ENCODE data around the gene TRAPPC6A. TPM values are rescaled to one million over a fixed set of nuclear protein-coding genes. Genes with fewer than 3 reads are reported as not detected.
A peak's percentile ranks its signal among the peaks of the same experiment; 100 is the strongest.

TRAPPC6A gene
- total RNA-seq, 1 experiment from 2014 or later, result 59.7 TPM

DNA sequence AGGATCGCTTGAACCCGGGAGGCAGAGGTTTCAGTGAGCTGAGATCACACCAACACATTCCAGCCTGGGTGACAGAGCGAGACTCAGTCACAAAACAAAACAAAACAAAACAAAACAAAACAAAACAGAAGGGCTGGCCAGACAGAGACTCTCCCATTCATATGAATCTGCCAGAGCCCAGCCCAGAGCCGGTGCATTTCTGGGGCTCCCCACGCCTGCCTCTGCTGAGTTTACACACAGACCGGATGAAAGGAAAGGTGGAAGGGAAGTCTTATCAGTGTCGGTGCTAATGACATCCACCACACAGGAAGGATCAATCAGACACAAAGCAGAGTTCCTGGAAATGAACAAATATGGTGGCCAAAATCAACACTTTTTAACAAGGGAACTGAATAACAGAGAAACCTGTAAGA lies 6.8 kb downstream of the TRAPPC6A start:
- H3K4me1 Mint-ChIP-seq, result peaks cover 6% of the 10 kb centered on the region

GRCh38 chr19:45170146-45171106 lies 7.6 kb downstream of the TRAPPC6A start:
- Mint-ChIP-seq H3K4me3 (no peak overlapping the region), H3K27ac (no peak overlapping the region), H3K36me3 (no peaks in the 10 kb centered on the region), H3K4me1 (peaks cover 6% of the 10 kb centered on the region), H3K9me3 (no peaks in the 10 kb centered on the region), H3K27me3 (ENCODE audit: low read depth) (no peaks in the 10 kb centered on the region; the same call in 1 of the 2 replicates)
- POLR2A ChIA-PET, result no interaction called here
- TF ChIP-seq, protein P1, sequence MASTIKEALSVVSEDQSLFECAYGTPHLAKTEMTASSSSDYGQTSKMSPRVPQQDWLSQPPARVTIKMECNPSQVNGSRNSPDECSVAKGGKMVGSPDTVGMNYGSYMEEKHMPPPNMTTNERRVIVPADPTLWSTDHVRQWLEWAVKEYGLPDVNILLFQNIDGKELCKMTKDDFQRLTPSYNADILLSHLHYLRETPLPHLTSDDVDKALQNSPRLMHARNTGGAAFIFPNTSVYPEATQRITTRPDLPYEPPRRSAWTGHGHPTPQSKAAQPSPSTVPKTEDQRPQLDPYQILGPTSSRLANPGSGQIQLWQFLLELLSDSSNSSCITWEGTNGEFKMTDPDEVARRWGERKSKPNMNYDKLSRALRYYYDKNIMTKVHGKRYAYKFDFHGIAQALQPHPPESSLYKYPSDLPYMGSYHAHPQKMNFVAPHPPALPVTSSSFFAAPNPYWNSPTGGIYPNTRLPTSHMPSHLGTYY (CRISPR knock-in tag; IDR thresholded peaks at IDR 0.05), result no peak
- TF ChIP-seq ZNF396 (CRISPR knock-in tag; IDR thresholded peaks at IDR 0.05; ENCODE audit: borderline replicate concordance) (no peak), STAT6 (CRISPR knock-in tag; conservative IDR thresholded peaks at IDR 0.05; ENCODE audit: low read depth) (no peak), OVOL2 (CRISPR knock-in tag; IDR thresholded peaks at IDR 0.05; ENCODE audit: borderline replicate concordance) (no peak), ZNF281 (CRISPR knock-in tag; IDR thresholded peaks at IDR 0.05) (no peak), ETV6 (CRISPR knock-in tag; IDR thresholded peaks at IDR 0.05) (no peak), TEAD4 (CRISPR knock-in tag; IDR thresholded peaks at IDR 0.05) (no peak), NFYB (CRISPR knock-in tag; conservative IDR thresholded peaks at IDR 0.05; ENCODE audit: low read depth) (no peak)
- TF ChIP-seq, protein P2, sequence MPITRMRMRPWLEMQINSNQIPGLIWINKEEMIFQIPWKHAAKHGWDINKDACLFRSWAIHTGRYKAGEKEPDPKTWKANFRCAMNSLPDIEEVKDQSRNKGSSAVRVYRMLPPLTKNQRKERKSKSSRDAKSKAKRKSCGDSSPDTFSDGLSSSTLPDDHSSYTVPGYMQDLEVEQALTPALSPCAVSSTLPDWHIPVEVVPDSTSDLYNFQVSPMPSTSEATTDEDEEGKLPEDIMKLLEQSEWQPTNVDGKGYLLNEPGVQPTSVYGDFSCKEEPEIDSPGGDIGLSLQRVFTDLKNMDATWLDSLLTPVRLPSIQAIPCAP (CRISPR knock-in tag; IDR thresholded peaks at IDR 0.05), result no peak
- no peak for ATAC-seq
- no peak for DNase-seq (ENCODE audit: low spot score)
- CTCF ChIA-PET, result interaction anchor here (1.1 to 1.7 kb wide), 4 partner anchors 8 to 18 kb away, joined by 3 to 5 read pairs (median 4); no protein-coding TSS in a partner anchor

More for the DNA sequence above, 6.8 kb downstream of the TRAPPC6A start:
- TF ChIP-seq ATF1 (CRISPR knock-in tag; IDR thresholded peaks at IDR 0.05) (no peak), GABPB1 (CRISPR knock-in tag; IDR thresholded peaks at IDR 0.05) (peak; percentile 41; the same call in 1 of the 2 replicates)
- H3K9me3 Mint-ChIP-seq, result no peaks in the 10 kb centered on the region
- ATAC-seq, result no peak
- ChIA-PET POLR2A (no interaction called here), CTCF (interaction anchor here (1.1 to 1.7 kb wide), 3 partner anchors 9 to 16 kb away, joined by 4 to 5 read pairs (median 4); no protein-coding TSS in a partner anchor)
- no peaks in the 10 kb centered on the region; the same call in 1 of the 2 replicates for H3K27me3 Mint-ChIP-seq (ENCODE audit: low read depth)
- H3K4me3 Mint-ChIP-seq, result no peak overlapping the region
- no peak overlapping the region for H3K27ac Mint-ChIP-seq
- H3K36me3 Mint-ChIP-seq, result no peaks in the 10 kb centered on the region
- no peak for DNase-seq (ENCODE audit: low spot score)

GRCh38 chr19:45169602-45170001 lies 8.4 kb downstream of the TRAPPC6A start:
- Mint-ChIP-seq H3K27me3 (ENCODE audit: low read depth) (no peaks in the 10 kb centered on the region; the same call in 1 of the 2 replicates), H3K36me3 (no peaks in the 10 kb centered on the region), H3K27ac (no peak overlapping the region), H3K4me1 (peaks cover 6% of the 10 kb centered on the region), H3K4me3 (no peak overlapping the region), H3K9me3 (no peaks in the 10 kb centered on the region)
- POLR2A ChIA-PET, result no interaction called here
- CTCF ChIA-PET, result interaction anchor here (1.2 to 1.7 kb wide), 2 partner anchors 17 to 18 kb away, joined by 3 to 5 read pairs; no protein-coding TSS in a partner anchor
- no peak for ATAC-seq
- no peak for DNase-seq (ENCODE audit: low spot score)
- TF ChIP-seq ZNF138 (CRISPR knock-in tag; conservative IDR thresholded peaks at IDR 0.05) (no peak), E2F5 (CRISPR knock-in tag; IDR thresholded peaks at IDR 0.05) (no peak), ZSCAN18 (CRISPR knock-in tag; IDR thresholded peaks at IDR 0.05) (no peak)
- TF ChIP-seq, protein P3, sequence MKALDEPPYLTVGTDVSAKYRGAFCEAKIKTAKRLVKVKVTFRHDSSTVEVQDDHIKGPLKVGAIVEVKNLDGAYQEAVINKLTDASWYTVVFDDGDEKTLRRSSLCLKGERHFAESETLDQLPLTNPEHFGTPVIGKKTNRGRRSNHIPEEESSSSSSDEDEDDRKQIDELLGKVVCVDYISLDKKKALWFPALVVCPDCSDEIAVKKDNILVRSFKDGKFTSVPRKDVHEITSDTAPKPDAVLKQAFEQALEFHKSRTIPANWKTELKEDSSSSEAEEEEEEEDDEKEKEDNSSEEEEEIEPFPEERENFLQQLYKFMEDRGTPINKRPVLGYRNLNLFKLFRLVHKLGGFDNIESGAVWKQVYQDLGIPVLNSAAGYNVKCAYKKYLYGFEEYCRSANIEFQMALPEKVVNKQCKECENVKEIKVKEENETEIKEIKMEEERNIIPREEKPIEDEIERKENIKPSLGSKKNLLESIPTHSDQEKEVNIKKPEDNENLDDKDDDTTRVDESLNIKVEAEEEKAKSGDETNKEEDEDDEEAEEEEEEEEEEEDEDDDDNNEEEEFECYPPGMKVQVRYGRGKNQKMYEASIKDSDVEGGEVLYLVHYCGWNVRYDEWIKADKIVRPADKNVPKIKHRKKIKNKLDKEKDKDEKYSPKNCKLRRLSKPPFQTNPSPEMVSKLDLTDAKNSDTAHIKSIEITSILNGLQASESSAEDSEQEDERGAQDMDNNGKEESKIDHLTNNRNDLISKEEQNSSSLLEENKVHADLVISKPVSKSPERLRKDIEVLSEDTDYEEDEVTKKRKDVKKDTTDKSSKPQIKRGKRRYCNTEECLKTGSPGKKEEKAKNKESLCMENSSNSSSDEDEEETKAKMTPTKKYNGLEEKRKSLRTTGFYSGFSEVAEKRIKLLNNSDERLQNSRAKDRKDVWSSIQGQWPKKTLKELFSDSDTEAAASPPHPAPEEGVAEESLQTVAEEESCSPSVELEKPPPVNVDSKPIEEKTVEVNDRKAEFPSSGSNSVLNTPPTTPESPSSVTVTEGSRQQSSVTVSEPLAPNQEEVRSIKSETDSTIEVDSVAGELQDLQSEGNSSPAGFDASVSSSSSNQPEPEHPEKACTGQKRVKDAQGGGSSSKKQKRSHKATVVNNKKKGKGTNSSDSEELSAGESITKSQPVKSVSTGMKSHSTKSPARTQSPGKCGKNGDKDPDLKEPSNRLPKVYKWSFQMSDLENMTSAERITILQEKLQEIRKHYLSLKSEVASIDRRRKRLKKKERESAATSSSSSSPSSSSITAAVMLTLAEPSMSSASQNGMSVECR (CRISPR knock-in tag; IDR thresholded peaks at IDR 0.05; ENCODE audit: borderline replicate concordance), result no peak
